Endothelial cell (in vitro differentiated cells): Measurements from ENCODE around the gene SMCR8. TPM values are rescaled to one million over a fixed set of nuclear protein-coding genes. Genes with fewer than 3 reads are reported as not detected.
"Not testable (repeated sequence)": the region's sequence is repeated elsewhere in the genome, so short reads cannot be mapped to it uniquely, and the experiment has no call there.

Source experiments
- DNase-seq: peaks from one replicate; pipeline ENCODE4 v3.0.0; 2021; ENCODE audit warnings: low spot score
- H3K27ac Mint-ChIP-seq: one replicate; pipeline ENCODE4 v1.8.0; 2021; ENCODE audit warnings: mixed read lengths, inconsistent platforms; ENCODE audit not compliant: unreplicated experiment
- H3K27me3 Mint-ChIP-seq: one replicate; pipeline ENCODE4 v1.8.0; 2021; ENCODE audit warnings: mild to moderate bottlenecking, moderate library complexity, mixed read lengths, inconsistent platforms; ENCODE audit not compliant: unreplicated experiment
- H3K36me3 Mint-ChIP-seq: one replicate; pipeline ENCODE4 v1.8.0; 2021; ENCODE audit warnings: mild to moderate bottlenecking, low read depth, mixed read lengths, inconsistent platforms; ENCODE audit not compliant: unreplicated experiment
- H3K4me1 Mint-ChIP-seq: one replicate; pipeline ENCODE4 v1.8.0; 2021; ENCODE audit warnings: mild to moderate bottlenecking, mixed read lengths, inconsistent platforms; ENCODE audit not compliant: unreplicated experiment
- H3K4me3 Mint-ChIP-seq: one replicate; pipeline ENCODE4 v1.8.0; 2021; ENCODE audit warnings: mild to moderate bottlenecking, mixed read lengths, inconsistent platforms; ENCODE audit not compliant: unreplicated experiment
- H3K9me3 Mint-ChIP-seq: one replicate; pipeline ENCODE4 v1.8.0; 2021; ENCODE audit warnings: mixed read lengths, inconsistent platforms; ENCODE audit not compliant: unreplicated experiment
- microRNA-seq: library from miRNA; unstranded; fragments of <30 nt; microRNA quantifications from one replicate; pipeline ENCODE4, GENCODE V29; 2020; ENCODE audit not compliant: unreplicated experiment
- total RNA-seq: library from RNA; stranded (reverse); fragmentation: NEBNext Ultra II Directional; extraction: Animal tissue kit (Norgen Biotek cat#: 25700); gene quantifications from one replicate; pipeline ENCODE4 v1.2.1, GENCODE V29; 2021; ENCODE audit not compliant: unreplicated experiment
- TF ChIP-seq, protein P1 (sequence below): fragments of 200-600 bp; sonication (generic); IDR thresholded peaks from one replicate; pipeline ENCODE4 v1.5.0; 2021; ENCODE audit warnings: antibody characterized with exemption; ENCODE audit not compliant: unreplicated experiment

SMCR8 gene
- total RNA-seq, 1 donor from 2014 or later, result 21.3 TPM

DNA sequence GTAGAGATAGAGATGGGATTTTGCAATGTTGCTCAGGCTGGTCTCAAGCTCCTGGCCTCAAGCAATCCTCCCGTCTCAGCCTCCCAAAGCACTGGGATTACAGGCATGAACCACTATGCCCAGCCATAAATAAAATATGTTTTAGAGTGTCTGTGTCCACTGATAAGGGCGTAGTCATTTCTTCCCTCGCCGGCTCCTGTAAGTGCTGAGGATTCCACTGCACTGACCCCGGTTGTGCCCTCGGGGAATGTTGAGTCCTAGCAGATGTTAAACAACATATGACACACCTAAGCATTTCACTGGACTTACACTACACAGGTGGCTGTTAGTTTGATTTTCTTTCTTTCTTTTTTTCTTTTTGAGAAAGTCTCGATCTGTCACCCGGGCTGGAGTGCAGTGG, 53.9 kb downstream of the SMCR8 start:
- no peaks in the 10 kb centered on the region for H3K27me3 Mint-ChIP-seq
- no peak overlapping the region for H3K27ac Mint-ChIP-seq
- no peaks in the 10 kb centered on the region for H3K9me3 Mint-ChIP-seq
- no peaks in the 10 kb centered on the region for H3K36me3 Mint-ChIP-seq
- no peaks in the 10 kb centered on the region for H3K4me1 Mint-ChIP-seq
- TF ChIP-seq, protein P1, sequence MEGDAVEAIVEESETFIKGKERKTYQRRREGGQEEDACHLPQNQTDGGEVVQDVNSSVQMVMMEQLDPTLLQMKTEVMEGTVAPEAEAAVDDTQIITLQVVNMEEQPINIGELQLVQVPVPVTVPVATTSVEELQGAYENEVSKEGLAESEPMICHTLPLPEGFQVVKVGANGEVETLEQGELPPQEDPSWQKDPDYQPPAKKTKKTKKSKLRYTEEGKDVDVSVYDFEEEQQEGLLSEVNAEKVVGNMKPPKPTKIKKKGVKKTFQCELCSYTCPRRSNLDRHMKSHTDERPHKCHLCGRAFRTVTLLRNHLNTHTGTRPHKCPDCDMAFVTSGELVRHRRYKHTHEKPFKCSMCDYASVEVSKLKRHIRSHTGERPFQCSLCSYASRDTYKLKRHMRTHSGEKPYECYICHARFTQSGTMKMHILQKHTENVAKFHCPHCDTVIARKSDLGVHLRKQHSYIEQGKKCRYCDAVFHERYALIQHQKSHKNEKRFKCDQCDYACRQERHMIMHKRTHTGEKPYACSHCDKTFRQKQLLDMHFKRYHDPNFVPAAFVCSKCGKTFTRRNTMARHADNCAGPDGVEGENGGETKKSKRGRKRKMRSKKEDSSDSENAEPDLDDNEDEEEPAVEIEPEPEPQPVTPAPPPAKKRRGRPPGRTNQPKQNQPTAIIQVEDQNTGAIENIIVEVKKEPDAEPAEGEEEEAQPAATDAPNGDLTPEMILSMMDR, result no peak
- H3K4me3 Mint-ChIP-seq, result no peak overlapping the region
- DNase-seq, result no peak

DNA sequence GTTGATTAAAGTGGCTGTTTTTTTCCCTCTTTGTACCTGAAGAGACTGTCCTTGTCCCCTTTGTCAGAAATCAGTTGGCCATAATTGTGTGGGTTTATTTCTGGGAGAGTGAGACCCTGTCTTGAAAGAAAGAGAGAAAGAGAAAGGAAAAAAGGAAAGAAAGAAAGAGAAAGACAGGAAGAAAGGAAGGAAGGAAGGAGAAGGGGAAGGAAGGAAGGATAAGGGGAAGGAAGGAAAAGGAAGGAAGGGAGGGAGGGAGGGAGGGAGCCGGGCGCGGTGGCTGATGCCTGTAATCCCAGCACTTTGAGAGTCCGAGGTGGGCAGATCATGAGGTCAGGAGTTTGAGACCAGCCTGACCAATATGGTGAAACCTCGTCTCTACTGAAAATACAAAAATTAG, 55.7 kb downstream of the SMCR8 start:
- no peak for DNase-seq
- H3K4me3 Mint-ChIP-seq, result no peak overlapping the region
- H3K4me1 Mint-ChIP-seq, result no peaks in the 10 kb centered on the region
- no peaks in the 10 kb centered on the region for H3K27me3 Mint-ChIP-seq
- no peak overlapping the region for H3K27ac Mint-ChIP-seq
- TF ChIP-seq, protein P1, result no peak
- H3K9me3 Mint-ChIP-seq, result no peaks in the 10 kb centered on the region
- H3K36me3 Mint-ChIP-seq, result peaks cover 3% of the 10 kb centered on the region

DNA sequence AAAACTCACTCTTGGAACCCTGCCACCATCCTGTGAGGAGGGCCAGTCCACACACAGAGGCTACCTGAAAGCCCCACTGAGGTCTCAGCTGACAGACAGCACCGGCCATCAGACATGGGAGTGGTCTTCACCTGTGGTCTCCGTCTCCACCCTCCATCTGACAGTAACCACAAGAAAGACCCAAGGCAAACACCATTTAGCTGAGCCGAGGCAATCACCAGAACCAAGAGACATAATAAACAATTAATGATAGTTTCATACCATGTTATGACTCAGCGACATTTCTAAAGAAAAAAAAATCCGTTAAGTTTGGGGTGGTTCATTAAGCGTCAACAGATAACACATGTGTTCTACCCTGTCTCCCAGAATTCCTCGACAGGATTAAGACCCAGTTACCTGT, 56.4 kb downstream of the SMCR8 start:
- H3K4me3 Mint-ChIP-seq, result no peak overlapping the region
- TF ChIP-seq, protein P1, result no peak
- H3K9me3 Mint-ChIP-seq, result no peaks in the 10 kb centered on the region
- H3K4me1 Mint-ChIP-seq, result no peaks in the 10 kb centered on the region
- H3K27ac Mint-ChIP-seq, result no peak overlapping the region
- H3K27me3 Mint-ChIP-seq, result no peaks in the 10 kb centered on the region
- peaks cover 3% of the 10 kb centered on the region for H3K36me3 Mint-ChIP-seq
- DNase-seq, result no peak

DNA sequence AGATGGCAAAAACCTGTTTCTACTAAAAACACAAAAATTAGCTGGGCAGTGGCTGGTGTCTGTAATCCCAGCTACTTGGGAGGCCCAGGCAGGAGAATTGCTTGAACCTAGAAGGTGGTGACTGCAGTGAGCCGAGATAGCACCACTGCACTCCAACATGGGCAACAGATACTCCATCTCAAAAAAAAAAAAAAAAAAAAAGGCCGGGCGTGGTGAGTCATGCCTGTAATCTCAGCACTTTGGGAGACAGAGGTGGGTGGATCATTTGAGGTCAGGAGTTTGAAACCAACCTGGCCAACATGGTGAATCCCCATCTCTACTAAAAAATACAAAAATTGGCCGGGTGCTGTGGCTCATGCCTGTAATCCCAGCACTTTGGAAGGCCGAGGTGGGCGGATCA, 58.1 kb downstream of the SMCR8 start:
- H3K4me3 Mint-ChIP-seq, H3K27ac Mint-ChIP-seq, H3K36me3 Mint-ChIP-seq, H3K9me3 Mint-ChIP-seq, H3K4me1 Mint-ChIP-seq, H3K27me3 Mint-ChIP-seq, DNase-seq: not testable (repeated sequence)

DNA sequence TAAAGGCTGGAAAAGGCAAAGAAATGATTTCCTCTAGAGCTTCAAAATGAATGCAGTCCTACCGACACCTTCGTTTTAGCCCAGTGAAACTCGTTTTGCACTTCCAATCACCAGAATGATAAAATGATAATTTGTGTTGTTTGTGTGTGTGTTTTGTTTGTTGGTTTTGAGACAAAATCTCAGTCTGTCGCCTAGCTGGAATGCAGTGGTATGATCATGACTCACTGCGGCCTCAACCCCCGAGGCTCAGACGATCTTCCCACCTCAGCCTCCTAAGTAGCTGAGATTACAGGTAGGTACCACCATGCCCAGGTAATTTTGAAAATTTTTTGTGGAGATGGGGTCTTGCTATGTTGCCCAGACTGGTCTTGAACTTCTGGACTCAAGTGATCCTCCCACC, 59.1 kb downstream of the SMCR8 start:
- peaks cover 3% of the 10 kb centered on the region for H3K36me3 Mint-ChIP-seq
- H3K27ac Mint-ChIP-seq, result no peak overlapping the region
- TF ChIP-seq, protein P1, result no peak
- H3K4me3 Mint-ChIP-seq, result no peak overlapping the region
- H3K4me1 Mint-ChIP-seq, result no peaks in the 10 kb centered on the region
- peaks cover 2% of the 10 kb centered on the region for H3K27me3 Mint-ChIP-seq
- no peak for DNase-seq
- H3K9me3 Mint-ChIP-seq, result no peaks in the 10 kb centered on the region

Small RNA genes lying within 50 kb of the gene (microRNA-seq; reads per million reads assigned to microRNA genes)
- gene MIR6778, result 0.49 reads per million

Other genes with a start within 250 kb of the SMCR8 start
- 38.3 TPM for gene DRG2, start 227.3 kb upstream of the SMCR8 start, total RNA-seq
- gene MYO15A, start 206.5 kb upstream of the SMCR8 start, total RNA-seq, result 1.6 TPM
- gene ALKBH5, start 131.5 kb upstream of the SMCR8 start, total RNA-seq, result 55.3 TPM
- 57.2 TPM for gene LLGL1, start 89.7 kb upstream of the SMCR8 start, total RNA-seq
- 355 TPM for gene FLII, start 56.6 kb upstream of the SMCR8 start, total RNA-seq
- 11.6 TPM for gene MIEF2, start 54.6 kb upstream of the SMCR8 start, total RNA-seq
- gene TOP3A, start 299 bp upstream of the SMCR8 start, total RNA-seq, result 39.2 TPM
- 18.9 TPM for gene SHMT1, start 48.3 kb downstream of the SMCR8 start, total RNA-seq
- not detected for gene EVPLL, start 62.5 kb downstream of the SMCR8 start, total RNA-seq
- gene LGALS9C, start 161.5 kb downstream of the SMCR8 start, total RNA-seq, result 0.21 TPM